SK-N-SH treated with all-trans-retinoic acid at 6 μM for 48 hours (cell line): Measurements from ENCODE around the gene H2BK1.

Experiments
- ARNTL ChIP-seq: fragments of 450-650 bp; formaldehyde crosslinking; IDR thresholded peaks from 2 replicates; pipeline ENCODE4 v1.5.0; 2020; ENCODE audit warnings: low read depth, mild to moderate bottlenecking, moderate library complexity, borderline replicate concordance
- CREB5 ChIP-seq: fragments of 250-450 bp; sonication (Bioruptor Pico); IDR thresholded peaks from 2 replicates; pipeline ENCODE4 v1.5.1; 2020; ENCODE audit warnings: low read depth, mild to moderate bottlenecking, moderate library complexity
- ISL1 ChIP-seq: fragments of 250-450 bp; sonication (Bioruptor Pico); IDR thresholded peaks from 2 replicates; pipeline ENCODE4 v2.1.2; 2022; ENCODE audit warnings: mild to moderate bottlenecking, moderate library complexity
- OSR1 ChIP-seq: fragments of 250-450 bp; sonication (Bioruptor Pico); IDR thresholded peaks from 2 replicates; pipeline ENCODE4 v1.8.0; 2022; ENCODE audit warnings: moderate library complexity, mild to moderate bottlenecking, inconsistent platforms
- PPARA ChIP-seq: fragments of 250-450 bp; sonication (Bioruptor Pico); IDR thresholded peaks from 2 replicates; pipeline ENCODE4 v1.5.0; 2020; ENCODE audit warnings: mild to moderate bottlenecking, borderline replicate concordance
- RARB ChIP-seq: fragments of 250-450 bp; sonication (Bioruptor Pico); IDR thresholded peaks from 2 replicates; pipeline ENCODE4 v1.8.0; 2021; ENCODE audit warnings: mild to moderate bottlenecking, moderate library complexity
- TCF4 ChIP-seq: fragments of 250-450 bp; sonication (Bioruptor Pico); IDR thresholded peaks from 2 replicates; pipeline ENCODE4 v1.8.0; 2021; ENCODE audit warnings: mild to moderate bottlenecking, moderate library complexity, borderline replicate concordance
- ZC3H10 ChIP-seq: fragments of 250-450 bp; sonication (Bioruptor Pico); IDR thresholded peaks from 2 replicates; pipeline ENCODE4 v1.5.1; 2021; ENCODE audit warnings: mild to moderate bottlenecking, moderate library complexity
- ZFP3 ChIP-seq: fragments of 250-450 bp; sonication (Bioruptor Pico); IDR thresholded peaks from 2 replicates; pipeline ENCODE4 v1.5.0; 2020; ENCODE audit warnings: mild to moderate bottlenecking, moderate library complexity
- ZNF565 ChIP-seq: fragments of 450-650 bp; formaldehyde crosslinking; conservative IDR thresholded peaks from 2 replicates; pipeline ENCODE4 v1.5.0; 2020; ENCODE audit warnings: low read depth, mild to moderate bottlenecking, moderate library complexity
- ZNF70 ChIP-seq: fragments of 450-650 bp; formaldehyde crosslinking; IDR thresholded peaks from 2 replicates; pipeline ENCODE4 v1.5.0; 2020; ENCODE audit warnings: mild to moderate bottlenecking, moderate library complexity
- ZNF8 ChIP-seq: fragments of 450-650 bp; formaldehyde crosslinking; IDR thresholded peaks from 2 replicates; pipeline ENCODE4 v1.5.0; 2020; ENCODE audit warnings: mild to moderate bottlenecking, moderate library complexity
- TF ChIP-seq, protein P1 (sequence below): fragments of 250-450 bp; sonication (Bioruptor Pico); IDR thresholded peaks from 2 replicates; pipeline ENCODE4 v1.8.0; 2020; ENCODE audit warnings: mild to moderate bottlenecking, moderate library complexity, borderline replicate concordance
- TF ChIP-seq, protein P2 (sequence below): fragments of 250-450 bp; sonication (Bioruptor Pico); IDR thresholded peaks from 2 replicates; pipeline ENCODE4 v1.5.0; 2020; ENCODE audit warnings: mild to moderate bottlenecking, moderate library complexity

GRCh38 chr7:151174246-151175046, 35.8 kb downstream of the H2BK1 start:
- TF ChIP-seq ZNF70 (CRISPR knock-in tag) (no peak), ZC3H10 (CRISPR knock-in tag) (no peak), PPARA (CRISPR knock-in tag) (no peak), CREB5 (CRISPR knock-in tag) (no peak), ZNF565 (CRISPR knock-in tag) (no peak), ARNTL (CRISPR knock-in tag) (no peak), OSR1 (CRISPR knock-in tag) (no peak), TCF4 (CRISPR knock-in tag) (no peak), RARB (no peak), ZFP3 (CRISPR knock-in tag) (no peak), ZNF8 (CRISPR knock-in tag) (no peak), ISL1 (no peak)
- TF ChIP-seq, protein P1, sequence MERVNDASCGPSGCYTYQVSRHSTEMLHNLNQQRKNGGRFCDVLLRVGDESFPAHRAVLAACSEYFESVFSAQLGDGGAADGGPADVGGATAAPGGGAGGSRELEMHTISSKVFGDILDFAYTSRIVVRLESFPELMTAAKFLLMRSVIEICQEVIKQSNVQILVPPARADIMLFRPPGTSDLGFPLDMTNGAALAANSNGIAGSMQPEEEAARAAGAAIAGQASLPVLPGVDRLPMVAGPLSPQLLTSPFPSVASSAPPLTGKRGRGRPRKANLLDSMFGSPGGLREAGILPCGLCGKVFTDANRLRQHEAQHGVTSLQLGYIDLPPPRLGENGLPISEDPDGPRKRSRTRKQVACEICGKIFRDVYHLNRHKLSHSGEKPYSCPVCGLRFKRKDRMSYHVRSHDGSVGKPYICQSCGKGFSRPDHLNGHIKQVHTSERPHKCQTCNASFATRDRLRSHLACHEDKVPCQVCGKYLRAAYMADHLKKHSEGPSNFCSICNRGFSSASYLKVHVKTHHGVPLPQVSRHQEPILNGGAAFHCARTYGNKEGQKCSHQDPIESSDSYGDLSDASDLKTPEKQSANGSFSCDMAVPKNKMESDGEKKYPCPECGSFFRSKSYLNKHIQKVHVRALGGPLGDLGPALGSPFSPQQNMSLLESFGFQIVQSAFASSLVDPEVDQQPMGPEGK (CRISPR knock-in tag) = no peak
- TF ChIP-seq, protein P2, sequence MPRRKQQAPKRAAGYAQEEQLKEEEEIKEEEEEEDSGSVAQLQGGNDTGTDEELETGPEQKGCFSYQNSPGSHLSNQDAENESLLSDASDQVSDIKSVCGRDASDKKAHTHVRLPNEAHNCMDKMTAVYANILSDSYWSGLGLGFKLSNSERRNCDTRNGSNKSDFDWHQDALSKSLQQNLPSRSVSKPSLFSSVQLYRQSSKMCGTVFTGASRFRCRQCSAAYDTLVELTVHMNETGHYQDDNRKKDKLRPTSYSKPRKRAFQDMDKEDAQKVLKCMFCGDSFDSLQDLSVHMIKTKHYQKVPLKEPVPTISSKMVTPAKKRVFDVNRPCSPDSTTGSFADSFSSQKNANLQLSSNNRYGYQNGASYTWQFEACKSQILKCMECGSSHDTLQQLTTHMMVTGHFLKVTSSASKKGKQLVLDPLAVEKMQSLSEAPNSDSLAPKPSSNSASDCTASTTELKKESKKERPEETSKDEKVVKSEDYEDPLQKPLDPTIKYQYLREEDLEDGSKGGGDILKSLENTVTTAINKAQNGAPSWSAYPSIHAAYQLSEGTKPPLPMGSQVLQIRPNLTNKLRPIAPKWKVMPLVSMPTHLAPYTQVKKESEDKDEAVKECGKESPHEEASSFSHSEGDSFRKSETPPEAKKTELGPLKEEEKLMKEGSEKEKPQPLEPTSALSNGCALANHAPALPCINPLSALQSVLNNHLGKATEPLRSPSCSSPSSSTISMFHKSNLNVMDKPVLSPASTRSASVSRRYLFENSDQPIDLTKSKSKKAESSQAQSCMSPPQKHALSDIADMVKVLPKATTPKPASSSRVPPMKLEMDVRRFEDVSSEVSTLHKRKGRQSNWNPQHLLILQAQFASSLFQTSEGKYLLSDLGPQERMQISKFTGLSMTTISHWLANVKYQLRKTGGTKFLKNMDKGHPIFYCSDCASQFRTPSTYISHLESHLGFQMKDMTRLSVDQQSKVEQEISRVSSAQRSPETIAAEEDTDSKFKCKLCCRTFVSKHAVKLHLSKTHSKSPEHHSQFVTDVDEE = no peak
